HCT116 (cell line): ENCODE data around the gene SERINC4. TPM values are rescaled to one million over a fixed set of nuclear protein-coding genes. Genes with fewer than 3 reads are reported as not detected.

Source experiments
- ATAC-seq: fragments of 200-7000 bp; cut with Tn5 transposase; 2 replicates; pipeline ENCODE4 v1.9.1; 2020; ENCODE audit warnings: mild to moderate bottlenecking, moderate library complexity
- BruUV-seq: library from RNA; stranded (reverse); fragments of 400-500 nt; replicated peaks from 2 replicates; lab custom pipeline; 2021; lab: Mats Ljungman, UMichigan
- CTCF ChIA-PET: fragments of 300-600 bp; sonication (Branson Sonifier 250); formaldehyde crosslinking; loops from one replicate; lab custom pipeline; 2021; ENCODE audit warnings: antibody characterized with exemption; lab: Charles Lee
- POLR2A ChIA-PET: fragments of 300-600, 350-600 bp; sonication (Branson Sonifier 250); formaldehyde crosslinking; loops from one replicate; lab custom pipeline; 2021; ENCODE audit warnings: antibody characterized with exemption; lab: Charles Lee
- RAD21 ChIA-PET, 2 experiments: fragments of 300-600 bp; sonication (Branson Sonifier 250); formaldehyde crosslinking; loops; one replicate each; lab custom pipeline; 2023; ENCODE audit warnings: low total read pairs in 2 of 2; ENCODE audit not compliant: uncharacterized antibody in 2 of 2, unreplicated experiment in 2 of 2, low non-redundant PET in 1 of 2; lab: Charles Lee
- DNase-seq: peaks from one replicate; pipeline ENCODE4 v3.0.0-alpha.2; 2010; ENCODE audit warnings: low read depth, low spot score
- H2AFZ ChIP-seq: fragments of 200-600 bp; shearing (Covaris generic), sonication (generic); 2 replicates; pipeline ENCODE4 v1.6.1; 2017; ENCODE audit warnings: low read depth, mixed run types, mixed read lengths, antibody characterized with exemption, low read length; ENCODE audit not compliant: poor library complexity, severe bottlenecking
- H3K27ac ChIP-seq: 2 replicates; pipeline ENCODE4 v1.5.1; 2012; ENCODE audit warnings: low read depth, low read length
- H3K27me3 ChIP-seq: fragments of 200-600 bp; sonication (generic); 2 replicates; pipeline ENCODE4 v1.6.1; 2016; ENCODE audit warnings: mixed run types, low read length, mixed read lengths; ENCODE audit not compliant: insufficient read depth
- H3K36me3 ChIP-seq, 2 experiments: fragments of 200-500 bp in 1 of 2; fragments of 200-600 bp in 1 of 2; sonication (Bioruptor generic) in 1 of 2; sonication (generic) in 1 of 2; 2 replicates each; pipeline versions ENCODE4 v1.5.1 to v1.6.1; 2014 to 2016; ENCODE audit warnings: low read length in 2 of 2, inconsistent platforms in 1 of 2, mixed read lengths in 1 of 2, mixed run types in 1 of 2; ENCODE audit not compliant: insufficient read depth in 2 of 2, control insufficient read depth in 1 of 2
- H3K4me1 ChIP-seq, 2 experiments: fragments of 200-600 bp in 1 of 2; sonication (generic) in 1 of 2; 2 replicates each; pipeline versions ENCODE4 v1.5.1 to v1.6.1; 2012 to 2017; ENCODE audit warnings: low read length in 2 of 2, inconsistent platforms in 1 of 2, mild to moderate bottlenecking in 1 of 2, mixed read lengths in 1 of 2, mixed run types in 1 of 2, moderate library complexity in 1 of 2; ENCODE audit not compliant: insufficient read depth in 2 of 2, control insufficient read depth in 1 of 2
- H3K4me2 ChIP-seq: fragments of 200-600 bp; sonication (generic); 2 replicates; pipeline ENCODE4 v1.6.1; 2017; ENCODE audit warnings: mixed run types, low read length, mixed read lengths
- H3K4me3 ChIP-seq, 2 experiments: fragments of 200-600 bp in 1 of 2; sonication (generic) in 1 of 2; replicated peaks in 1 of 2; 2 replicates each; pipeline ENCODE4 v1.5.1; 2011 to 2016; ENCODE audit warnings: low read length in 2 of 2, control low read depth in 1 of 2, low read depth in 1 of 2, mild to moderate bottlenecking in 1 of 2, mixed read lengths in 1 of 2, mixed run types in 1 of 2
- H3K79me2 ChIP-seq: fragments of 200-600 bp; sonication (generic); 2 replicates; pipeline ENCODE4 v1.6.1; 2017; ENCODE audit warnings: mild to moderate bottlenecking, mixed run types, low read length, moderate library complexity, mixed read lengths; ENCODE audit not compliant: insufficient read depth
- H3K9ac ChIP-seq: fragments of 200-600 bp; sonication (generic); 2 replicates; pipeline ENCODE4 v1.6.1; 2016; ENCODE audit warnings: low read length, mixed read lengths
- H3K9me2 ChIP-seq: fragments of 200-600 bp; sonication (generic), shearing (Covaris generic); 2 replicates; pipeline ENCODE4 v1.6.1; 2017; ENCODE audit warnings: mixed run types, mild to moderate bottlenecking, moderate library complexity; ENCODE audit not compliant: insufficient read depth
- H3K9me3 ChIP-seq, 2 experiments: fragments of 200-500 bp in 1 of 2; fragments of 200-600 bp in 1 of 2; sonication (Bioruptor generic) in 1 of 2; sonication (generic) in 1 of 2; 2 replicates each; pipeline ENCODE4 v1.6.1; 2014 to 2017; ENCODE audit warnings: low read length in 2 of 2, mixed read lengths in 2 of 2, inconsistent platforms in 1 of 2, low read depth in 1 of 2, mild to moderate bottlenecking in 1 of 2, mixed run types in 1 of 2, moderate library complexity in 1 of 2; ENCODE audit not compliant: control insufficient read depth in 1 of 2, insufficient read depth in 1 of 2
- H4K20me1 ChIP-seq: fragments of 200-600 bp; sonication (generic), shearing (Covaris generic); 2 replicates; pipeline ENCODE4 v1.6.1; 2017; ENCODE audit warnings: mixed run types, mild to moderate bottlenecking, moderate library complexity; ENCODE audit not compliant: insufficient read depth
- CEBPB ChIP-seq: IDR thresholded peaks from 2 replicates; pipeline ENCODE4 v1.6.1; 2012; ENCODE audit warnings: low read depth
- EGR1 ChIP-seq: IDR thresholded peaks from 2 replicates; pipeline ENCODE4 v1.6.1; 2012; ENCODE audit warnings: low read depth
- ELF1 ChIP-seq: IDR thresholded peaks from 2 replicates; pipeline ENCODE4 v1.6.1; 2012; ENCODE audit warnings: low read depth, borderline replicate concordance
- EZH2 ChIP-seq: fragments of 200-600 bp; sonication (generic); IDR thresholded peaks from 2 replicates; pipeline ENCODE4 v1.6.1; 2017; ENCODE audit warnings: antibody characterized with exemption, mixed run types
- POLR2AphosphoS5 ChIP-seq: IDR thresholded peaks from 2 replicates; pipeline ENCODE4 v1.6.1; 2011; ENCODE audit warnings: mild to moderate bottlenecking, low read depth, low read length, moderate library complexity
- RAD21 ChIP-seq: IDR thresholded peaks from 2 replicates; pipeline ENCODE4 v1.6.1; 2012; ENCODE audit warnings: low read depth, mild to moderate bottlenecking
- SP1 ChIP-seq: IDR thresholded peaks from 2 replicates; pipeline ENCODE4 v1.6.1; 2012; ENCODE audit warnings: low read depth
- TCF7L2 ChIP-seq: IDR thresholded peaks from 2 replicates; pipeline ENCODE4 v1.7.0; 2011; ENCODE audit warnings: borderline replicate concordance, inconsistent platforms; ENCODE audit not compliant: insufficient read depth, insufficient read length; ENCODE audit errors: extremely low read depth
- YY1 ChIP-seq: IDR thresholded peaks from 2 replicates; pipeline ENCODE4 v1.6.1; 2011; ENCODE audit warnings: low read length, low read depth, moderate library complexity, mild to moderate bottlenecking; ENCODE audit not compliant: insufficient replicate concordance; ENCODE audit errors: extremely low read depth
- ZFX ChIP-seq: fragments of 450-650 bp; IDR thresholded peaks from 2 replicates; pipeline ENCODE4 v1.6.1; 2017
- ZNF274 ChIP-seq: fragments of 200-500 bp; sonication (Bioruptor generic); IDR thresholded peaks from 2 replicates; pipeline ENCODE4 v1.6.1; 2014; ENCODE audit warnings: mild to moderate bottlenecking, low read depth, low read length, inconsistent platforms
- intact Hi-C: fragments of 100-400 bp; cut with micrococcal nuclease; formaldehyde crosslinking; loops from 2 replicates; pipeline ENCODE4 v1.10.0; 2022
- total RNA-seq: library from RNA; stranded (reverse); gene quantifications from one replicate; pipeline ENCODE4 v1.2.1, GENCODE V29; 2021; ENCODE audit not compliant: unreplicated experiment
- TF ChIP-seq, protein P1 (sequence below): IDR thresholded peaks from 2 replicates; pipeline ENCODE4 v1.6.1; 2012; ENCODE audit warnings: low read depth
- TF ChIP-seq, protein P2 (sequence below): IDR thresholded peaks from 2 replicates; pipeline ENCODE4 v1.6.1; 2012

Gene SERINC4
- total RNA-seq, 1 experiment from 2014 or later: 0.12 TPM

- no peak for DNase-seq
- Histone ChIP-seq H3K9me3 (no peaks in the 10 kb centered on the region), H3K27me3 (no peaks in the 10 kb centered on the region)
- TF ChIP-seq EGR1 (no peak), ZNF274 (no peak), ZFX (no peak), CEBPB (no peak), POLR2AphosphoS5 (no peak; the same call in none of the 2 replicates), RAD21 (no peak), SP1 (no peak), ELF1 (no peak), EZH2 (no peak), YY1 (no peak), TCF7L2 (no peak)
- TF ChIP-seq, protein P1, sequence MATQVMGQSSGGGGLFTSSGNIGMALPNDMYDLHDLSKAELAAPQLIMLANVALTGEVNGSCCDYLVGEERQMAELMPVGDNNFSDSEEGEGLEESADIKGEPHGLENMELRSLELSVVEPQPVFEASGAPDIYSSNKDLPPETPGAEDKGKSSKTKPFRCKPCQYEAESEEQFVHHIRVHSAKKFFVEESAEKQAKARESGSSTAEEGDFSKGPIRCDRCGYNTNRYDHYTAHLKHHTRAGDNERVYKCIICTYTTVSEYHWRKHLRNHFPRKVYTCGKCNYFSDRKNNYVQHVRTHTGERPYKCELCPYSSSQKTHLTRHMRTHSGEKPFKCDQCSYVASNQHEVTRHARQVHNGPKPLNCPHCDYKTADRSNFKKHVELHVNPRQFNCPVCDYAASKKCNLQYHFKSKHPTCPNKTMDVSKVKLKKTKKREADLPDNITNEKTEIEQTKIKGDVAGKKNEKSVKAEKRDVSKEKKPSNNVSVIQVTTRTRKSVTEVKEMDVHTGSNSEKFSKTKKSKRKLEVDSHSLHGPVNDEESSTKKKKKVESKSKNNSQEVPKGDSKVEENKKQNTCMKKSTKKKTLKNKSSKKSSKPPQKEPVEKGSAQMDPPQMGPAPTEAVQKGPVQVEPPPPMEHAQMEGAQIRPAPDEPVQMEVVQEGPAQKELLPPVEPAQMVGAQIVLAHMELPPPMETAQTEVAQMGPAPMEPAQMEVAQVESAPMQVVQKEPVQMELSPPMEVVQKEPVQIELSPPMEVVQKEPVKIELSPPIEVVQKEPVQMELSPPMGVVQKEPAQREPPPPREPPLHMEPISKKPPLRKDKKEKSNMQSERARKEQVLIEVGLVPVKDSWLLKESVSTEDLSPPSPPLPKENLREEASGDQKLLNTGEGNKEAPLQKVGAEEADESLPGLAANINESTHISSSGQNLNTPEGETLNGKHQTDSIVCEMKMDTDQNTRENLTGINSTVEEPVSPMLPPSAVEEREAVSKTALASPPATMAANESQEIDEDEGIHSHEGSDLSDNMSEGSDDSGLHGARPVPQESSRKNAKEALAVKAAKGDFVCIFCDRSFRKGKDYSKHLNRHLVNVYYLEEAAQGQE: no peak
- TF ChIP-seq, protein P2, sequence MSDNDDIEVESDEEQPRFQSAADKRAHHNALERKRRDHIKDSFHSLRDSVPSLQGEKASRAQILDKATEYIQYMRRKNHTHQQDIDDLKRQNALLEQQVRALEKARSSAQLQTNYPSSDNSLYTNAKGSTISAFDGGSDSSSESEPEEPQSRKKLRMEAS: no peak
- TF ChIP-seq, all 23 proteins: peak for 0
- Histone ChIP-seq H3K4me2 (no peak overlapping the region), H3K4me3 (no peak overlapping the region), H2AFZ (no peak overlapping the region), H3K79me2 (peaks cover 49% of the 10 kb centered on the region), H4K20me1 (no peaks in the 10 kb centered on the region), H3K9ac (no peak overlapping the region), H3K27ac (no peak overlapping the region), H3K36me3 (peaks cover 32 to 42% of the 10 kb centered on the region in 2 experiments), H3K4me1 (peaks cover 14 to 32% of the 10 kb centered on the region in 2 experiments), H3K9me2 (no peaks in the 10 kb centered on the region)
- POLR2A ChIA-PET: interaction anchor here (1.3 kb wide), 1 partner anchor 20 kb away, joined by 3 read pairs; the partner anchor contains the start of gene ELL3
- intact Hi-C loops: no loop called here
- RAD21 ChIA-PET: no interaction called here
- CTCF ChIA-PET: interaction anchor here (1.7 kb wide), 1 partner anchor 20 kb away, joined by 12 read pairs; the partner anchor contains the start of gene ELL3
- no TSS peak for BruUV-seq
- ATAC-seq: no peak
Observed at GRCh38 chr15:43796566-43796965, 3.5 kb downstream of the SERINC4 start.
